ENCODE data around the gene PTPRA.
"Not testable (repeated sequence)": the region's sequence is repeated elsewhere in the genome, so short reads cannot be mapped to it uniquely, and the experiment has no call there.

PTPRA gene

DNA sequence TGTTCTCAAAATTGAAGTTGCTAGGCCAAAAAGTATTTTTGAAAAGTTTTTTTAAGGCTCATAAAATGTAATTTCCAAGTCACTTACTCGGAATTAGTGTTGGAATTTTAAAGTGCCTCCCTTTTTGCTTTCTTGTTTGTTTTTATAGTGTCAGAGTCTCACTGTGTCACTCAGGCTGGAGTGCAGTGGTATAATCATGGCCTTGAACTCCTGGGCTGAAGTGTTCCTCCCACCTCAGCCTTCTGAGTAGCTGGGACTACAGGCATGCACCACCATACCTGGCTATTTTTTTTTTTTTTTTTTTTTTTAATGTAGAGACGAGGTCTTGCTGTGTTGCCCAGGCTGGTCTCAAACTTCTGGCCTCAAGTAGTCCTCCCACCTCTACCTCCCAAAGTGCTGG, 130.1 kb downstream of the PTPRA start:
- no peak for DNase-seq (ENCODE audit: low spot score)

DNA sequence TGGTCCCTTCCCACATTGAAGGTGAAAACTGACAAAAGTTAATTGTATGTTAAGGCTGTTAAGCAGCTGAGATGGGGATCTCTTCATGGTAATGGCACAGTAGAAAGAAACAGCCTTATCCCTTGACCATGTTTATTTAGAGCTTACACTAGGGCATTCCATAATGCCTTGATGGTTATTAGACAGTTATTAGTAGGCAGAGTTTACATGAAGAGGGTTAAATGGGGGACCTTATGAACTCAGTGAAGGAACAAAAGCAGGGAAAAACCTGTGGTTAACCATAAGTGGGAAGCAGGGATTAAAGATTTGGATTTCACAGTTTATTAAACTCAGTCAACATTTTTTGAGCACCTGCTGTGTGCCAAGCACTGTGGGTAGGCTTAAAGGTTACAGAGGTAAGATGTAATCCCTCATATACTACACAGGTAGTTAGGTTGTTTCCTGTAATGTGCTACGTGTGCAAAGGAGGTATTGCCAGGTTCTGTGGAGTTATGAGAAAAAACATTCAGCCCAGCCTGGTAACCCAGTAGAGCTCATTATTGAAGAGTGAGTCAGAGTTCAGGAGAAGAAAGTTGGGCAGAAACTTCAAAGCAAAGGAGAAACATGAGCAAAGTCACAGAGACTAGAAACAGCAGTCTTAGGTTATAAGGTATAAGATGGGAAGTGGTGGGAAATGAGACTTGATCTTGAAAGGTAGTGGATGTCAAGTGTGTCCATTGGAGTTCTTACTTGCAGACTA, 137.9 kb downstream of the PTPRA start:
- DNase-seq (ENCODE audit: low spot score), result no peak

DNA sequence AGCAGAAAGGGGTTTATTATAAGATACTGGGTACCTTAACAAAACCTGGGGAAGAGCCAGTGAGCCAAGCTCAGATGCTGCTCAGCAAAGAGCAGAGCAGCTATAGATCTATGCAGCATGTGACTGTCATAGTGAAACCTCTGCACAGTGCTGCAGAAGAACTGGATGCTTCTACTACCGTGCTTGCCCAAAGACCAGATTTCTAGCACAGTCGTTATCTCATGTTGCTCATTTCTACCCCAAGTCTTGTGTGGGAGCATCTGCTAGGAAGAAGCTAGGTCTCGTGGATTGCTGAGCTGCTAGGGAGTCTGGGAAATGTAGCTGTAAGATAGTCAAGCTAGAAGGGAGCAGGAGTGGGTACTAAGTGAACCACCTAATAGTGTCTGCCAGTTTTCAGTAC, 138.5 kb downstream of the PTPRA start:
- no peak for DNase-seq (ENCODE audit: low spot score)

DNA sequence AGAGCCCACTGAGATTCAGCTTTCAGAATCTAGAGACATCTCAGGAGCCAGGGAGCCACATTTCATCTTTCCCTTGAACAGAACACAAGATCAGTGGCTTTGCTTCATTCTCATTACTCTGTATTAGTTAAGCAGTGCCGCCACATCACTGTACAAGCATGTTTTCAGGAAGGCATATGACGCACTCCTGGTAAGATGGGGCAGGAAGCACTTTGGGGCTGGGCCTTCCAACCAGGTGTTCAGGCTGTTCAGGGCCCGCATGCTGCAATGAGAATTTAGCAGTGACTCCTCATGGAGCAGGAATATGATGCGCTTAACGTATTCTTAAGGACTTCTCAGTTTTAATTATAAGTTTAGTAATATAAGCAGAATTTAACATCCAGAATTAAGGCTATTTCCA, 140.5 kb downstream of the PTPRA start:
- DNase-seq (ENCODE audit: low spot score), result no peak

DNA sequence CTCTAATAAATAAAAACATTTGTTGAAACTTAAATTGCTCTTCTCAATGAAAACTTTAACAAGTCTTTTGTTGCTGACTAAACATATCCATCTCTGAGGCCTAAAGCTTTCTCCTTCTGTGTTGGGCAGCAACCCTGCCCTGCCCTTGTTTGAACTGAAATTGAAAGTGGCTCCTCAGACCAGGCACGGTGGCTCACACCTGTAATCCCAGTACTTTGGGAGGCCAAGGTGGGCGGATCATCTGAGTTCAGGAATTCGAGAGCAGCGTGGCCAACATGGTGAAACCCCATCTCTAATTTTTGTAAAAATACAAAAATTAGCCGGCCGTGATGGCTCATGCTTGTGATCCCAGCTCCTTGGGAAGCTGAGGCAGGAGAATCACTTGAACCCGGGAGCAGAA, 140.9 kb downstream of the PTPRA start:
- no peak for DNase-seq (ENCODE audit: low spot score)

DNA sequence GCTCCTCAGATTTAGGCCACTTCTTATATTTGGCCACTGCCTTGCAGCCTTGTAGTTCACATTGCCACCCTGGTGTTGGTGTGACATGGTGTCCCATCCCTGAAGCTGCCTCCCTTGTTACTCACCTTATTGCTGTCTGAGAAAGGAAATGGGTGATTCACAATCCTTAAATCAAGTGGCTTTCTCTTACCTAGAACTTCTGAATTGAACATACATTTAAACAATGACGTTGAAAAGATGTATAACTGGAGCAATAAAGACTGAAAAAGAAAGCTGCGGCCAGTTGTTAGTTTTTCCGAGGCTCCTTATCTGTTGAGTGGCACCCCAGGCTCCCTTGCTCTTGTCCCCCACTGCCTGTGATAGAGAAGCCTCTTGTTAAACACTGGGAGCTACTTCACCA, 141.4 kb downstream of the PTPRA start:
- no peak for DNase-seq (ENCODE audit: low spot score)

DNA sequence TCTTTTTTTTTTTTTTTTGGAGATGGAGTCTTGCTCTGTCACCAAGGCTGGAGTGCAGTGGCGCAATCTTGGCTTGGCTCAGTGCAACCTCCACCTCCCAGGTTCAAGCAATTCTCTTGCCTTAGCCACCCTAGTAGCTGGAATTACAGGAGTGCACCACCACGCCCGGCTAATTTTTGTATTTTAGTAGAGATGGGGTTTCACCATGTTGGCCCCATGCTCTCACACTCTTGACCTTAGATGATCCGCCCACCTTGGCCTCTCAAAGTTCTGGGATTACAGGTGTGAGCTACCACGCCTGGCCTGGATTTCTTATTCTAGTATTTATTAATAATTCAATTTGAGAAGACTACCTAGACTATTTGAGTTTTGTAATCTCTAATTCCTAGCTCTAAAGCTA, 142.0 kb downstream of the PTPRA start:
- DNase-seq (ENCODE audit: low spot score), result not testable (repeated sequence)

DNA sequence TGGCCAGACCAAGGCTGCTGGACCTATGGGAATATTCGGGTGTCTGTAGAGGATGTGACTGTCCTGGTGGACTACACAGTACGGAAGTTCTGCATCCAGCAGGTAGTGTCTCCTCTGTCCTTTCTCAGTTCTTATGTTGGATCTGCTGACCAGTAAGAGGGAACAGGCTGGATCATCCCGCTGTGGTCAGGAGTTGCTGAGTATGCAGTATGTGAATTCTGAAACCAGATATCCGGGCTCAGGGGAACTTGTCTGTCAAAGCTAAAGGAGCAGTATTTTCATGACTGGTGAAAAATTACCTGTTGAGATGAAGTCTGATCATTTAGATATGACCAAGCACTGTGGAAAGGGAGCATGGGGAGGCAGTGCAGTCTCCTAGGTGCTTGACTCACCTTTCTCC, 148.0 kb downstream of the PTPRA start:
- DNase-seq (ENCODE audit: low spot score), result no peak

DNA sequence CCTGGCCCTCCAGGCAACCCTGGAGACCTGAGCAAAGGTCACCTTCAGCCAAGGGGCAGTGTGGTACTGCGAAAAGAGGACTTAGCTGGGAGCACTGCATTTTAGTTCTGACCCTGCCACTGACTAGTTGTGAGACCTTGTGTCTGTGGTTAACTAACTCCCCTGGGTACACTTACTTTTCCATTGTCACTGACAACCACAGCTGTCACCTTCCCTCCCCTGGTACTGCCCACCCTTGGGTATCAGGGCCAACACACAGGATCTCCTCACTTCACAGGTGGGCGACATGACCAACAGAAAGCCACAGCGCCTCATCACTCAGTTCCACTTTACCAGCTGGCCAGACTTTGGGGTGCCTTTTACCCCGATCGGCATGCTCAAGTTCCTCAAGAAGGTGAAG, 148.5 kb downstream of the PTPRA start:
- no peak for DNase-seq (ENCODE audit: low spot score)

DNA sequence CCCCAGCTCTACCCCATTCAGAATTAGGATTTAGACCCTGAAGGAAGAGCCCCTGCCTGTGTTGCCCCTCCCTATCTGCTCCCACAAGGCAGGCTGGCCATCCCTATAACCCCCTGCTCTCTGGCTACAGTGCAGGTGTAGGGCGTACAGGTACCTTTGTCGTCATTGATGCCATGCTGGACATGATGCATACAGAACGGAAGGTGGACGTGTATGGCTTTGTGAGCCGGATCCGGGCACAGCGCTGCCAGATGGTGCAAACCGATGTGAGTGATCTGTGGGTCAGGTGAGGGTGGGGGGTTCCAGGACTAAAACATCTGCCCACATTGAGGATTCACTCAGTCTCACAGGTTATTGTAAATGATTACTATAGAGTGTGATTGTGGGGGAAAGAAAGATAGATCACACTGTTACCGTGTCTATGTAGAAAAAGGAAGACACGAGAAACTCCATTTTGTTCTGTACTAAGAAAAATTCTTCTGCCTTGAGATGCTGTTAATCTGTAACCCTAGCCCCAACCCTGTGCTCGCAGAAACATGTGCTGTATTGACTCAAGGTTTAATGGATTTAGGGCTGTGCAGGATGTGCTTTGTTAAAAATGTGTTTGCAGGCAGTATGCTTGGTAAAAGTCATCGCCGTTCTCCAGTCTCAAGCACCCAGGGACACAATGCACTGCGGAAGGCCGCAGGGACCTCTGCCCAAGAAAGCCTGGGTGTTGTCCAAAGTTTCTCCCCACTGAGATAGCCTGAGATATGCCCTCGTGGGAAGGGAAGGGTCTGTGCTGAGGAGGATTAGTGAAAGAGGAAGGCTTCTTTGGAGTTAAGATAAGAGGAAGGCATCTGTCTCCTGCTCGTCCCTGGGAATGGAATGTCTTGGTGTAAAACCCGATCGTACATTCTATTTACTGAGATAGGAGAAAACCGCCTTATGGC, 149.5 kb downstream of the PTPRA start:
- not testable (repeated sequence) for DNase-seq (ENCODE audit: low spot score)

DNA sequence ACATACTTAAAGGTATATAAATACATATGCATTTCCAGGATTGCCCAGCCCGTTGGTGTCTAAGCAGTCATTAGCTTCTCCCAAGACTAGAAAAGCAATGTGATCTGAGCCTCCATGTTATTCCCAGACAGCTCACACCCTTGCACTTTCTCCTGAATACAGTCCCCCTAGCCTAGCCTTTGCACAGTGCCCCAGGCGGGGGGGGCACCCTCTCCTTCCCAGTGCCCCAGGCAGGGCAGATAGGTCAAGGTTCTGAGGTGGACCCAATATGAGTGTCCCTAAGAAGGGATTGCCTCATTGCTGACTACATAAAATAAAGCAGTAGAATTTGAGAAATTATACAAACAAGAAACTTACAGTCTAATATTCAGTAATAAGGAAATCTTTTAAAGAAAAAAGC, 154.7 kb downstream of the PTPRA start:
- no peak for DNase-seq (ENCODE audit: low spot score)

DNA sequence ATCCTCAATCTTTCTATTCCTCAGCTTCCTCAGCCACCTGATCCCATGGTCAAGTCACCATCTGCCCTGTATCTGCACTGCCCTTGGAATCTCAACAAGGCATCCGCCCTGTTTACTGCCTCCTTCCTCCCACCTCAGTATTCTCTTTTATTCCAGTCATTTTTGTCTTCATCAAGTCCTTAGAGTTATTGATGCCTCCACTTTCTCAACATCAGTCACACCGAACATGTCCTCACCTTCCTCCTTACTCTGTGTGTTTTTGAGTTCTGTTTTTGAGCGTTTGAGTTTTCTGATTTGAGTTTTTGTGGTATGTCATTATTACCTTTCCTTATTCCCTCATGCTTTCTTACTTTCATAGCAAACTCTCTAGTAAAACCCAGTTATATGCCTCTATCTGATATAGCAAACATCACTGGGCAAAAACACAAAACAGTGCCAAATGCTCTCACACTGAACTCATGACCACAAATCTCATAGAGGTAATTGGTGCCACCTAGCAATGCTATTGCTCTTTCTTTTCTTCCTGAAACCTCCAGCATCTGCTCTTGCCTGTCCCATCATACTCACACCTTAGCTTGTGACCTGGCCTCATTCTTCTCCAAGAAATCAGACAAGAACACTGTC, 158.4 kb downstream of the PTPRA start:
- DNase-seq (ENCODE audit: low spot score), result no peak

DNA sequence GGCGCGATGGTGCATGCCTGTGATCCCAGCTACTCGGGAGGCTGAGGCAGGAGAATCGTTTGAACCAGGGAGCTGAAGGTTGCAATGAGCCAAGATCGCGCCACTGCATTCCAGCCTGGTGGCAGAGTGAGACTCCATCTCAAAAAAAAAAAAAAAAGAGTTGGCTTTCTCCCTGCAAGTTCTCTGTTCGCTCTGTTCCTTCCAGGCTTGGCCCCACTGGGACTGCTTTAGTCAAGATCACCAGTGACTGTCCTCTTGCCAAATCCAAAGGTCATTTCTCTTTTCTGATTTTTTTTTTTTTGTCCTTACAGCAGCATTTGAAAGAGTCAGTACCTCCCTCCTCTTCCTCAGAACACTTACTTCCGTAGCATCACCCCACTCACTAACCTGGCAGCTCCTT, 159.3 kb downstream of the PTPRA start:
- no peak for DNase-seq (ENCODE audit: low spot score)

DNA sequence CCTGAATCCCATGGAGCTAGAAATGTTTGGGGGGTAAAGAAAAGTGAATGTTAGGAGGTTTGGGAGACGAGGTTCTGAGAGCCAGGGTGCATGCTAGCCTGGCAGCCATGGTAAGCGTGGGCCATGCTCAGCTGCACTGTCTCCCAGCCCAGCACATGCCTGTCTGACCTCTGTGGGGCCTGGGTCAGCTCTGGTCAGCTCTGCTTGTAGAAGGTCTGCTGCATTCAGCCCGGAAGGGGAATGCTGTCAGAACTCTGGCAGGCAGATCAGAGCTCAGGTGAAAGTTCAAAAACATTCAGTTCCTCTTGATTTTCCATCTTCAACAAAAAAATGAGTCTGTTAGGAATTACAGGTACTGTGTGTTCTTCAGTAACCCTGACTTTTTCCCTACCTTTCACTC, 164.4 kb downstream of the PTPRA start:
- no peak for DNase-seq (ENCODE audit: low spot score)

DNA sequence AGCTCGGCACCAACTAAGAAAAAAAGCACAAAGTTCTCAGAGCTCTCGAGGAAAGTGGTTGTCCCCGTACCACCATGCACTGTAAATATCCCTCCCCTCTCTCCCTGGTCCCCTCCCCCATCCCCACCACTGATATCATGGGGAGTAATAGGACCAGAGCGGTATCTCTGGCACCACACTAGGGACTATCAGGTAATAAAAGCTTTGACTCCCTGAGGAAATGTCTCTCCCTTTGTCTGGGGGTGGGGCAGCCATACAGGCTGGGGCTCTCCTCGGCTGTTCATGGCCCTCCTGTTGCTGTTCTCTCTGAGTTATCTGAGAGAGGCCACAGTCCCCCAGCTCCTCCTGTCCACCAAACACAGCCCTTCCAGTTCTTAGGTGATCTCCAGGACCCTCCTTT, 165.2 kb downstream of the PTPRA start:
- DNase-seq (ENCODE audit: low spot score), result no peak

DNA sequence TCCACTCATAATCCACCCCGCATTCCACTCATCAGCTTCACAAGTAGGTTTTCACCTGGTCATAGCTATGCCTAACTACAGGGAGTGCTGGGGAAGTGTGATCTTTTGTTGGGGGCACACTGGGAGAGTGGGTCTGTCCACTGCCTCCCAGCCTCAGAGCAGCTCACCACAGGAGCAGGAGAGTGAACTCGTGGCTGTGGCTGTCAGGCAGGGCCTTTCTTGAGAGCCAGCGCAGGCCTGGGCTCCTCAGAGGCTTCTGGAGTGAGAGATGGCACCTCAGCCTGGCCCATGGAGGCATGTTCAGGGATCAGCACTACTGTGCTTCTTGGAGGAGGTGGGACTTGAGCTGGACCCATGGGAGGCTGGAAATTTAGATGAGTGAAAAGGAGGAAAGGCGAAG, 166.1 kb downstream of the PTPRA start:
- no peak for DNase-seq (ENCODE audit: low spot score)

DNA sequence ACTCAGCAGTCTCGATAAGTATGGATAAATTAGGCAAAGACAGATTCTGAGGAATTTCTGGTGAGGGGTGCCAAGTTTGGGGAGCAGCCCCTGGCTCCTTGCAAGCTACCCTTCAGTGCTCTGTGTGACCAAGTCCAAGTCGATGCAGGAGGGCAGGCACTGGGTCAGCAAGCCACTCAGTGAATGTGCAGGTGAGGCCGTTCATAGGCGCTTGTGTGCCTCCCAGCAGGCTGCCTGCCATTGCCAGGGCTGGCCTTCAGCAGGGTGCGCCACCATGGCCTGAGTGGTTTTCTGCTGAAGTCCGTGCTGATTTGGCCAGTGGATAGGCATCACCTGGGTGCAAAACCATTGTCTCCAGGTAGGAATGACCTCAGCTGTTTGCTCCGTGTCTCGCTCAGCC, 166.8 kb downstream of the PTPRA start:
- DNase-seq (ENCODE audit: low spot score), result no peak

DNA sequence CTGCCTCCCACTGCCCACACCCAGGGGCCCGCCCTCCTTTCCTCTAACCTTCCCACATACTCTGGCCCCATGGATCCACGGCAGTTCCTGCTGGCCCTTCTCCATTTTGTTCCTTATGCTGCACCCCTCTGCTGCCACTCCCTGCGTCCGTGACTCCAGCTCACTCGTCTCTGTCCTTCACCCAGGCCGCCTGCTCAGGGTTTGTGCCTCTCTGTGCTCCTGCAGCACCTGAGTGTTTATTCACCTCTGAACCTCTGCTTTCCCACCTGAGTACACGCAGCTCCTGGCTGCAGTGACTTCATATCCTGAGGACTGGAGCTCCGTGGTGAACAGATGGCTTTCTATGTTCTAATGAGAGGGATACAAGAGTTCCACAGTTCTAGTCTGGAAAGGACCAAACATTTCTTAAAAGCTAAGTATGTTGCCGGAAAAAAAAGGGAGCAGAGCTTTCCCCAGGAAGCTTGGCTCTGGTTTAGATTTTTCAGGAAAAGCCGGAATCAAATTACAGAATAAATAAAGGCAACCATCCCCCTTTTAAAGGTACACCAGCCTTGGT, 168.7 kb downstream of the PTPRA start:
- DNase-seq (ENCODE audit: low spot score), result no peak

DNA sequence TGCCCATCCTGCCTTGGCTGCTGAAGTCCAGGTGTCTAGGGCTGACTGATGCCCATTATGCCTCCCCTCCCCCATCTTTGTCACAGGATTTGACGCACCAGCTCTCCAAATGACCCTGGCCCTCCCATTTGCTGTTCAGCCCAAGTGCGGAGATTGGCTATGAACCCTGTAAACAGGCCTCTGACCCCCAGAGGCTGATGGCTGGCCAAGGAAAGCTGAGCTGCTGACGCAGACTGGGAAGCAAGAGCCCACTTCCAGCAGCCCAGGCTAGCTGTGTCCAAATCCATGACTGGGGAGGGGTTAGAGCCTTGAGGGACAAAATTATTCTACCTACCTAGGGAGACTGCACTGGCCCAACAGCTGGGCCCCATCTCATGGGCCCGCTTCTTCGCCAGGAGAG, 169.3 kb downstream of the PTPRA start:
- no peak for DNase-seq (ENCODE audit: low spot score)

DNA sequence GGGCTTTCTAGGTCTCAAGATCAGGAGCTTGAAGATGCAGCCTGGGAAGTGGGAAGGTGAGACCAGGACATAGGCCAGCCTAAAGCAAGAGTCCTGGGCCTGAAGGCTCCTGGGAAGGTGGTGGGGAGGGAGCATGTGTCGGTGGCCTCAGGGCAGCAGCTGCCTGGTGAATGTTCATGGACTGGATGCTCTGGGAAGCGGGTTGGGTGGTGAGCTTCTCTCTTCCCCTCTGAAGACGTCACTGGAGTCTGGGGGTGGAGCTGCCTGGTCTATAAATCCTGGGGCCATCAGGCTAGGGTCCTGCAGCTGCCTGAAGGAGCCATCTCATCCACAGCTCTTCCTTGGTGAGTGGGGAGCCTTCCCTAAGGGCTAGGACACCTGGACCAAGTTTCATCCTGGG, 170.0 kb downstream of the PTPRA start, which contains the start of gene GNRH2:
GNRH2 (plus strand) TSS at position 301 of the 400 bp plus-strand sequence. CDS start 793 bp downstream, outside the sequence.
- no peak for DNase-seq (ENCODE audit: low spot score)

DNA sequence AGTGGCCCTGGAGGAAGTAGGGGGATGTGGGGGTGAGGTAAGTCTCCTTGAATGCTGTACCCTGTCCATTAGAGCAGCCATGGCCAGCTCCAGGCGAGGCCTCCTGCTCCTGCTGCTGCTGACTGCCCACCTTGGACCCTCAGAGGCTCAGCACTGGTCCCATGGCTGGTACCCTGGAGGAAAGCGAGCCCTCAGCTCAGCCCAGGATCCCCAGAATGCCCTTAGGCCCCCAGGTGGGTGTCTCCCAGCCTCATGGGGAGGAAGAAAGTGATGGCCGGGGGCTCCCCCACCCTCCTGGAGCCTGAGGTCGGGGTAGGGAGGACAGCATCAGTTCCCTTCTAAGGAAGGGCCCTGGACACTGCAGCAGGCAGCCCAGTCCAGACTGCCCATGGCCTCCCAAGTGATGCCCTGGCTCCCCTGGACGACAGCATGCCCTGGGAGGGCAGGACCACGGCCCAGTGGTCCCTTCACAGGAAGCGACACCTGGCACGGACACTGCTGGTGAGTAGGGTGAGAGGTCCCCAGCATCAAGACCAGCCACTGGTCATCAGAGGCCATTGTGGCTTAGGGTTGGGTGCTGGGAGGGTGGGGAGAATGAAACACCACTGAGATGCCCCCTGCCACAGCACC, 171.2 kb downstream of the PTPRA start:
- DNase-seq (ENCODE audit: low spot score), result no peak
